Subcutaneous adipose tissue (tissue), 4 donors: Measurements from ENCODE around the gene ETFDH. TPM values are rescaled to one million over a fixed set of nuclear protein-coding genes. Genes with fewer than 3 reads are reported as not detected.

Source experiments
- CTCF ChIP-seq: fragments of 450-650 bp; IDR thresholded peaks from one replicate; pipeline ENCODE4 v1.5.1; 2016; ENCODE audit warnings: low read depth, mild to moderate bottlenecking, control low read depth, antibody characterized with exemption, moderate library complexity
- total RNA-seq, 4 donors: library from RNA; depleted of rRNA; stranded (reverse); fragments of >200 nt; gene quantifications; one replicate each; pipeline ENCODE4 v1.1.0, GENCODE V29; 2016

Gene ETFDH
- total RNA-seq, result 10 to 100 TPM; 48.7 to 72.7 (median 54.2) TPM

- no peak for TF ChIP-seq CTCF
Measured at GRCh38 chr4:158671915-158672806, at the start of gene ETFDH. Gene ETFDH (plus strand): TSS chr4:158672296. CDS start chr4:158672457, 161 bp downstream.

GRCh38 chr4:158624889-158625478, 47.1 kb upstream of the ETFDH start:
- no peak for TF ChIP-seq CTCF

- TF ChIP-seq CTCF, result no peak
Measured at GRCh38 chr4:158625544-158625943, 46.6 kb upstream of the ETFDH start.

GRCh38 chr4:158630893-158631292, 41.2 kb upstream of the ETFDH start:
- no peak for TF ChIP-seq CTCF

GRCh38 chr4:158636619-158637018, 35.5 kb upstream of the ETFDH start:
- no peak for TF ChIP-seq CTCF

GRCh38 chr4:158644356-158644755, 27.7 kb upstream of the ETFDH start:
- no peak for TF ChIP-seq CTCF

- TF ChIP-seq CTCF, result no peak
Measured at GRCh38 chr4:158644760-158645159, 27.3 kb upstream of the ETFDH start.
